ENCODE measurements around the gene ALG10B. TPM values are rescaled to one million over a fixed set of nuclear protein-coding genes. Genes with fewer than 3 reads are reported as not detected.

The ALG10B gene
- total RNA-seq (10 to 100 TPM; 12.1 to 12.5 TPM), polyA plus RNA-seq (1 to 10 TPM; 2.0 to 2.9 TPM)

DNA sequence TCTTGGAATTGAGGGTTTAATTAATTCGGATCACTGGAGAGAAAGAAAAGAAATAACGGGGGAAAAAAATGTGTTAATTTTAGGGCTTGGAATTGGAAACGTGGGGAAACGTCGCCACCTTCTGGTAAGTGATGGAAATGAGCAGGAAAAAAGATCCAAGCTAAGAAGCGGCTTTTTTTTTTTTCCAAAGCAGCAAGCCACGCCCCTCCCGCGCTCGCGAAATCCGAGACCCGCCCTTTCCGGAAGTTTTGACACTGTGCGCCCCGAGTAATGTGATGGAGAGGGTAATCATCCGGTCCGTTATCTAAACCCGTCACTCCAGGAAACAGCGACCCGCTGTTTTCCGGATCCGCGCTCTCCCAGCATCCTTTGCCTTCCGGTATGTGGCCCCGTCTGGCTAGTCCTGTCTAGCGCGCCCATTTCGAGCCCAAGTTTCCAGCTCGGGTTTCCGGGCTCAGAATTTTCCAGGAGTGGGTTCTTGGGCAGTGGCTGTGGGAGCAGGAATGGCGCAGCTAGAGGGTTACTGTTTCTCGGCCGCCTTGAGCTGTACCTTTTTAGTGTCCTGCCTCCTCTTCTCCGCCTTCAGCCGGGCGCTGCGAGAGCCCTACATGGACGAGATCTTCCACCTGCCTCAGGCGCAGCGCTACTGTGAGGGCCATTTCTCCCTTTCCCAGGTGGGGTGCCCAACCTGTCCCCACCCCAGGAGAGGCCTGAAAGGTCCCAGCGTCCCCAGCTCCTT is at the start of gene ALG10B:
ALG10B (plus strand) TSS at position 384 of the 739 bp plus-strand sequence; CDS start at position 504, 120 bp downstream.
- POLR2A ChIA-PET (ENCODE audit: partially characterized antibody): interaction anchor here (0.6 to 1.3 kb wide), 4 partner anchors 75 to 957 kb away, joined by 3 to 6 read pairs (median 4); partner anchors contain the start of gene CPNE8

DNA sequence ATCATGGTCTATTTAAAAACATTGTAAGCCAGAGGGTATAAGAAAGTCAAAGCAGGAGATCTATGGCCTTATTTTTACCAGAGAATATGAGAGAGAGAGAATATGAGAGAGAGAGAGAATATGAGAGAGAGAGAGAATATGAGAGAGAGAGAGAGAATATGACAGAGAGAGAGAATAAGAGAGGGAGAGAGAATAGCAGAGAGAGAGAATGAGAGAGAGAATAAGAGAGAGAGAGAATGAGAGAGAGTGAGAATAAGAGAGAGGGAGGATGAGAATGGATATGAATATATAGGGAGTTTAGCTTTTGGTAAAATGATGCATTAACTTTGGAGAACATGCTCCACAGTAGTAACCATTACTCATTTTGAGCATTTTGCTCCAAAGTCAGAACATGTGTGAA is 48.0 kb upstream of the ALG10B start:
- POLR2A ChIA-PET (ENCODE audit: partially characterized antibody): no interaction called here
- H3K27ac Mint-ChIP-seq: no peak overlapping the region
- Histone ChIP-seq H3K27ac (ENCODE audit: low read depth, low read length) (no peak overlapping the region), H3K4me1 (ENCODE audit: insufficient read depth, low read length) (no peaks in the 10 kb centered on the region), H3K4me3 (ENCODE audit: low read length in 2 of 2) (no peak overlapping the region), H3K36me3 (ENCODE audit: insufficient read depth, low read length) (no peaks in the 10 kb centered on the region), H3K9me3 (ENCODE audit: control insufficient read depth in 1 of 2, low read length in 2 of 2) (no peaks in the 10 kb centered on the region), H3K27me3 (ENCODE audit: insufficient read depth, low read length) (no peaks in the 10 kb centered on the region)
- CTCF ChIA-PET (ENCODE audit: partially characterized antibody): no interaction called here
- peaks cover 0 to under 1% (median 0%) of the 10 kb centered on the region in 8 donors for H3K9me3 Mint-ChIP-seq
- no peak overlapping the region for H3K4me3 Mint-ChIP-seq
- intact Hi-C loops (cut with micrococcal nuclease): no loop called here
- H3K4me1 Mint-ChIP-seq: no peaks in the 10 kb centered on the region
- DNase-seq: no peak
- H3K27me3 Mint-ChIP-seq: peaks cover 0 to 1% of the 10 kb centered on the region in 2 donors
- H3K36me3 Mint-ChIP-seq: no peaks in the 10 kb centered on the region

More for the DNA sequence above, at the start of gene ALG10B:
- peak within 1 kb of the TSS; percentile 93 to 97 (median 94) for H3K4me3 Mint-ChIP-seq
- intact Hi-C loops (cut with micrococcal nuclease): loop anchor here (1.0 to 2.0 kb wide), 3 partner anchors 178 to 1126 kb away; partner anchors contain the start of genes CPNE8 and KIF21A
- H3K36me3 Mint-ChIP-seq: peaks cover 8% of the 10 kb centered on the region in 2 donors
- H3K4me3 ChIP-seq (ENCODE audit: low read length in 2 of 2): peak within 1 kb of the TSS; percentile 73 to 90
- peak within 1 kb of the TSS; percentile 97 to 99 (median 98) for H3K27ac Mint-ChIP-seq
- H3K27me3 Mint-ChIP-seq: no peaks in the 10 kb centered on the region
- H3K36me3 ChIP-seq (ENCODE audit: insufficient read depth, low read length): no peaks in the 10 kb centered on the region
- peak within 1 kb of the TSS; percentile 79 for H3K27ac ChIP-seq (ENCODE audit: low read depth, low read length)
- H3K9me3 Mint-ChIP-seq: no peaks in the 10 kb centered on the region
- no peaks in the 10 kb centered on the region for H3K9me3 ChIP-seq (ENCODE audit: control insufficient read depth in 1 of 2, low read length in 2 of 2)
- peaks cover 16% of the 10 kb centered on the region for H3K4me1 ChIP-seq (ENCODE audit: insufficient read depth, low read length)
- peaks cover 19 to 34% (median 27%) of the 10 kb centered on the region in 4 donors for H3K4me1 Mint-ChIP-seq
- H3K27me3 ChIP-seq (ENCODE audit: insufficient read depth, low read length): no peaks in the 10 kb centered on the region
- DNase-seq: peak; percentile 92 to 95 (median 94)
- CTCF ChIA-PET (ENCODE audit: partially characterized antibody): interaction anchor here (1.0 to 4.2 kb wide), 8 partner anchors 9 to 590 kb away, joined by 3 to 45 read pairs (median 5); partner anchors contain the start of gene CPNE8

DNA sequence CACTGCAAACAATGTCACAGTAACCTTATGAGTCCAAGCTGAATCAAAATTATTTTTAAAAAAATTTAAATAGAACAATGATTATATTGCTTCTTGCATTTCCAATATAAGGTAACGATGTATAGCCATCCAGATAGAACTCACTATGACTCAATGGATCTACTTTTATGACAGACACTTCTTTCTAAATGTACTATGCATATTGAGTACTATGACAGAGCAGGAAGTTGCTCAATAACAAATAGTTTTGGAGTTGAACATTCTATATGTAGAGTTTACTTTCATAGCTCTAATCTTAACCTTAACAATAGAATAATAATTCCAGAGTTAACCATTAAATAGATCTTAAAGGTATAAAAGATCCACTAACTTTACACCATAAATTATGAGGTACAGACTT is 46.7 kb upstream of the ALG10B start:
- DNase-seq: no peak
- no peaks in the 10 kb centered on the region for H3K27me3 ChIP-seq (ENCODE audit: insufficient read depth, low read length)
- no peaks in the 10 kb centered on the region for H3K4me1 Mint-ChIP-seq
- H3K36me3 ChIP-seq (ENCODE audit: insufficient read depth, low read length): no peaks in the 10 kb centered on the region
- POLR2A ChIA-PET (ENCODE audit: partially characterized antibody): no interaction called here
- H3K27ac ChIP-seq (ENCODE audit: low read depth, low read length): no peak overlapping the region
- no peak overlapping the region for H3K4me3 Mint-ChIP-seq
- no peak overlapping the region for H3K27ac Mint-ChIP-seq
- peaks cover 0 to 1% of the 10 kb centered on the region in 2 donors for H3K27me3 Mint-ChIP-seq
- no peaks in the 10 kb centered on the region for H3K4me1 ChIP-seq (ENCODE audit: insufficient read depth, low read length)
- H3K36me3 Mint-ChIP-seq: no peaks in the 10 kb centered on the region
- intact Hi-C loops (cut with micrococcal nuclease): no loop called here
- peaks cover 0 to 2% (median 0%) of the 10 kb centered on the region in 8 donors for H3K9me3 Mint-ChIP-seq
- H3K9me3 ChIP-seq (ENCODE audit: control insufficient read depth in 1 of 2, low read length in 2 of 2): no peaks in the 10 kb centered on the region
- CTCF ChIA-PET (ENCODE audit: partially characterized antibody): no interaction called here
- no peak overlapping the region for H3K4me3 ChIP-seq (ENCODE audit: low read length in 2 of 2)

DNA sequence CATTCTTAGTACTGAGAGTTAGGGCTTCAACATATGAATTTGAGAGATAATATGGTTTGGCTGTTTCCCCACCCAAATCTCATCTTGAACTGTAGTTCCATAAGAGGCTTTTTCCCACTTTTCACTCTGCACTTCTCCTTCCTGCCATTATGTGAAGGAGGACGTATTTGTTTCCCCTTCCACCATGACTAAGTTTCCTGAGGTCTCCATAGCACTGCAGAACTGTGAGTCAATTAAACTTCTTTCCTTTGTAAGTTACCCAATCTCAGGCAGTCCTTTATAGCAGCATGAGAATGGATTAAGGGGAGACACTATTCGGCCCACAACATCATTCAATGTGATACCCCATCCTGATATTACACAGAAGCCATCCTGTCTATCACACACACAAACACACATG is 36.8 kb upstream of the ALG10B start:
- Mint-ChIP-seq H3K9me3 (peaks cover 0 to 7% (median 0%) of the 10 kb centered on the region in 8 donors), H3K27me3 (peaks cover 0 to 4% of the 10 kb centered on the region in 2 donors), H3K4me3 (no peak overlapping the region), H3K4me1 (no peaks in the 10 kb centered on the region), H3K27ac (no peak overlapping the region), H3K36me3 (no peaks in the 10 kb centered on the region)
- Histone ChIP-seq H3K9me3 (ENCODE audit: control insufficient read depth in 1 of 2, low read length in 2 of 2) (no peaks in the 10 kb centered on the region), H3K4me3 (ENCODE audit: low read length in 2 of 2) (no peak overlapping the region), H3K4me1 (ENCODE audit: insufficient read depth, low read length) (no peaks in the 10 kb centered on the region), H3K27ac (ENCODE audit: low read depth, low read length) (no peak overlapping the region), H3K27me3 (ENCODE audit: insufficient read depth, low read length) (no peaks in the 10 kb centered on the region), H3K36me3 (ENCODE audit: insufficient read depth, low read length) (no peaks in the 10 kb centered on the region)
- ChIA-PET CTCF (ENCODE audit: partially characterized antibody) (no interaction called here), POLR2A (ENCODE audit: partially characterized antibody) (no interaction called here)
- DNase-seq: no peak
- intact Hi-C loops (cut with micrococcal nuclease): no loop called here

DNA sequence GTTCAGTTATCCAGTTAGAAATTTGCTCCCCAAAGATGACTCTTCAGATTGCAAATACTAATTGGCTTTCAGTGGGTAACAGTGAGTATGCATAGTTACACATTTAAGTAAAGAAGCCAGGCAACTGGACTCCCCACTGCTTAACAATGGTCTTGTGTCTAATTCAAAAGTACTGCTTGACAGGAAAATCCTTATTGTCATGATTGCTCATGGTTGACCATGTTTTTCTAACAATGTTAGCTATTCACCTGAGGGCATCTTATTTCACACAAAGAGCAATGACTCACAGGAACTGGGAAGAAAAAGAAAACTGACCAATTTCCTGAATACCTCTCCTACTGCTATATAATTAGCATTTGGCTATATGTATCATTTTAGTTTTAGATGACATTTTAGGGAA is 33.7 kb upstream of the ALG10B start:
- intact Hi-C loops (cut with micrococcal nuclease): no loop called here

DNA sequence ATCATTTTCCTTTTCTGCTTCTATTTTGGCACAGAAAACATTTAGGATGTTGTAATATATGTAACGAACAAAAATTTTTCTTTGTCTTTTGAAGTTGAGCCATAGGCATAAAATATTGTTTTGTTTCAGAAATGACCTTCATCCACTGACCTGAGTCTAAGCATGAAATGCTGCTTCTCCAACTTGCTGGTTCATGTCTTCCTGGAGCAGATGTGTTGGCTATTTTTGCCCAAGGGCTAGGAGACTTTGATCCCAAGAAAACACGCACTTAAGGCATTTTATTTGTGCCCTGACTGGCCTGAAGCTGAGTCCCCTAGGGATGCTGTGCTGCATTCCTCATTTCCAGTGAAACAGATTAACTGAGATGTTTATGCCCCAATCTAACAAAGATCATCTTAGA is 27.2 kb upstream of the ALG10B start:
- H3K36me3 Mint-ChIP-seq: no peaks in the 10 kb centered on the region
- no peak for DNase-seq
- intact Hi-C loops (cut with micrococcal nuclease): no loop called here
- no peak overlapping the region for H3K4me3 ChIP-seq (ENCODE audit: low read length in 2 of 2)
- no peak overlapping the region for H3K4me3 Mint-ChIP-seq
- H3K27me3 ChIP-seq (ENCODE audit: insufficient read depth, low read length): no peaks in the 10 kb centered on the region
- peaks cover 3 to 4% of the 10 kb centered on the region in 2 donors for H3K27me3 Mint-ChIP-seq
- H3K4me1 Mint-ChIP-seq: no peaks in the 10 kb centered on the region
- ChIA-PET CTCF (ENCODE audit: partially characterized antibody) (no interaction called here), POLR2A (ENCODE audit: partially characterized antibody) (no interaction called here)
- no peaks in the 10 kb centered on the region for H3K4me1 ChIP-seq (ENCODE audit: insufficient read depth, low read length)
- H3K36me3 ChIP-seq (ENCODE audit: insufficient read depth, low read length): no peaks in the 10 kb centered on the region
- peaks cover 0 to 2% (median 0%) of the 10 kb centered on the region in 8 donors for H3K9me3 Mint-ChIP-seq
- no peak overlapping the region for H3K27ac ChIP-seq (ENCODE audit: low read depth, low read length)
- no peaks in the 10 kb centered on the region for H3K9me3 ChIP-seq (ENCODE audit: control insufficient read depth in 1 of 2, low read length in 2 of 2)
- no peak overlapping the region for H3K27ac Mint-ChIP-seq

More for the DNA sequence above, 33.7 kb upstream of the ALG10B start:
- Histone ChIP-seq H3K36me3 (ENCODE audit: insufficient read depth, low read length) (no peaks in the 10 kb centered on the region), H3K4me1 (ENCODE audit: insufficient read depth, low read length) (no peaks in the 10 kb centered on the region), H3K9me3 (ENCODE audit: control insufficient read depth in 1 of 2, low read length in 2 of 2) (no peaks in the 10 kb centered on the region), H3K27me3 (ENCODE audit: insufficient read depth, low read length) (no peaks in the 10 kb centered on the region), H3K4me3 (ENCODE audit: low read length in 2 of 2) (no peak overlapping the region), H3K27ac (ENCODE audit: low read depth, low read length) (no peak overlapping the region)
- peaks cover 0 to 4% of the 10 kb centered on the region in 2 donors for H3K27me3 Mint-ChIP-seq
- no peaks in the 10 kb centered on the region for H3K36me3 Mint-ChIP-seq
- ChIA-PET CTCF (ENCODE audit: partially characterized antibody) (interaction anchor here (1.0 kb wide), 1 partner anchor 45 kb away, joined by 3 read pairs; no protein-coding TSS in a partner anchor), POLR2A (ENCODE audit: partially characterized antibody) (no interaction called here)
- peaks cover 0 to 3% (median 0%) of the 10 kb centered on the region in 8 donors for H3K9me3 Mint-ChIP-seq
- DNase-seq: no peak
- H3K27ac Mint-ChIP-seq: no peak overlapping the region
- H3K4me3 Mint-ChIP-seq: no peak overlapping the region
- no peaks in the 10 kb centered on the region for H3K4me1 Mint-ChIP-seq

DNA sequence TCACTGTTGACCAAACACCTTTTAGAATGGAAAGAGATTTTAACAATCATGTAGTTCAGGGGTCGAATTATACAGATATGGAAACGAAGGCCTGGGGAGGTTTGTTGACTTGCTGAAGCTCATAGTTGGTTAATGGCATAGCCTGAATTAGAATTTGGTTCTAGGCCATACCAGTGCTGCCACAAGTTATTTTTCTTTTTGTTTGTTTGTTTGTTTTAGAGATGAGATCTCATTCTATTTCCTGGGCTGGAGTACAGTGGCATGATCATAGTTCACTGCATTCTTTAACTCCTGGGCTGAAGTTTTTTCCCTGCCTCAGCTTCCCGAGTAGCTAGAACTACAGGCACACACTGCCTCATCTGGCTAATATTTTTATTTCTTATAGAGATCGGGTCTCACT is 25.4 kb upstream of the ALG10B start:
- H3K36me3 ChIP-seq (ENCODE audit: insufficient read depth, low read length): no peaks in the 10 kb centered on the region
- H3K27me3 ChIP-seq (ENCODE audit: insufficient read depth, low read length): no peaks in the 10 kb centered on the region
- no peak overlapping the region for H3K4me3 ChIP-seq (ENCODE audit: low read length in 2 of 2)
- peaks cover 3 to 13% of the 10 kb centered on the region in 2 donors for H3K27me3 Mint-ChIP-seq
- peaks cover 0 to 2% (median 0%) of the 10 kb centered on the region in 8 donors for H3K9me3 Mint-ChIP-seq
- no peak overlapping the region for H3K27ac Mint-ChIP-seq
- H3K4me1 Mint-ChIP-seq: no peaks in the 10 kb centered on the region
- CTCF ChIA-PET (ENCODE audit: partially characterized antibody): no interaction called here
- no peaks in the 10 kb centered on the region for H3K9me3 ChIP-seq (ENCODE audit: control insufficient read depth in 1 of 2, low read length in 2 of 2)
- POLR2A ChIA-PET (ENCODE audit: partially characterized antibody): no interaction called here
- DNase-seq: no peak
- H3K4me1 ChIP-seq (ENCODE audit: insufficient read depth, low read length): no peaks in the 10 kb centered on the region
- H3K27ac ChIP-seq (ENCODE audit: low read depth, low read length): no peak overlapping the region
- no peak overlapping the region for H3K4me3 Mint-ChIP-seq
- intact Hi-C loops (cut with micrococcal nuclease): no loop called here
- no peaks in the 10 kb centered on the region for H3K36me3 Mint-ChIP-seq

Measured in CD4-positive, alpha-beta memory T cell (primary cell).